ENCODE results near the gene MRPL50.

Gene MRPL50

DNA sequence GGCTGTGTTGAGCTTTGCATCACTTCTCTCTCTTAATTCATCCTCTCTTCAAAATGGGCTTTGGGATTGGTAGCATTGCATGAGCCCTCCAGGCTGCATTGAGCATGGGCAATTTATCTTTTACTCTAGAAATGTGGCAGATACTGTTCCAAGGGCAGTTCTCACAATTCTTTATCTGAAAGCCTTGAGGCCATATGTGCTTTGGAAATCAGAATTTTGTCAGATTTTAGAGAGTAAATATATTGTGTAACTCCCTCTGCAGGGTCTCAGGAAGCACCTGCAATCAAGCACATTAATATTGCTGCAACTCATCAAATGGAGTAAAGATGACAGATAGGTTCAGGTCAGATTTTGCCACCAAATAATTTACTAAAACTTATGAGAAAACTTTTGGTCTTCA is 19.6 kb upstream of the MRPL50 start:
- Histone ChIP-seq H3K36me3 (ENCODE audit: control insufficient read depth, insufficient read depth, low read length) (no peaks in the 10 kb centered on the region), H3K27me3 (ENCODE audit: control insufficient read depth, insufficient read depth, low read length) (no peaks in the 10 kb centered on the region), H3K4me3 (ENCODE audit: low read depth, low read length) (no peak overlapping the region), H3K9me3 (ENCODE audit: control insufficient read depth, insufficient read depth, low read depth, low read length) (no peaks in the 10 kb centered on the region), H3K9ac (ENCODE audit: low read length) (no peak overlapping the region), H3K4me1 (ENCODE audit: control insufficient read depth, insufficient read depth, low read length) (no peaks in the 10 kb centered on the region), H3K27ac (ENCODE audit: low read depth, low read length) (no peak overlapping the region)

DNA sequence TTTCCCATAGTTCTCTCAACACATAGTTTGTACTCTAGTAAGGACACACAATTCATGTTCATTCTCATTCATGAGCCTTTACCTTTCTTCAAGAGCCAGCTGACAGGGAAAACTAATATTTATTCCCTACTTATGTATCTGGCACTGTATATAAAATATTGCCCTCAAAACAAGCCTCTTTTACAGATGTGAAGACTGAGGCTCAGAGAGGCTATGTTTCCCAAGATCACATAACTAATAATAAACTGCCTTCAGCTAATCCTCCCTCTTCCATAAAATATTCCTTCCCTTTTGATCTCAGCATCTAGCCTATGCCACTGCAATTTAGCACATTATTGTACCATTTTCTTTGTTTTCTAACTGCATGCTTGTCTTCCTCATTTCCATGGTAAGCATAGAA is 19.0 kb upstream of the MRPL50 start:
- Histone ChIP-seq H3K27me3 (ENCODE audit: control insufficient read depth, insufficient read depth, low read length) (no peaks in the 10 kb centered on the region), H3K36me3 (ENCODE audit: control insufficient read depth, insufficient read depth, low read length) (no peaks in the 10 kb centered on the region), H3K4me3 (ENCODE audit: low read depth, low read length) (no peak overlapping the region), H3K9me3 (ENCODE audit: control insufficient read depth, insufficient read depth, low read depth, low read length) (no peaks in the 10 kb centered on the region), H3K4me1 (ENCODE audit: control insufficient read depth, insufficient read depth, low read length) (no peaks in the 10 kb centered on the region), H3K27ac (ENCODE audit: low read depth, low read length) (no peak overlapping the region), H3K9ac (ENCODE audit: low read length) (no peak overlapping the region)

DNA sequence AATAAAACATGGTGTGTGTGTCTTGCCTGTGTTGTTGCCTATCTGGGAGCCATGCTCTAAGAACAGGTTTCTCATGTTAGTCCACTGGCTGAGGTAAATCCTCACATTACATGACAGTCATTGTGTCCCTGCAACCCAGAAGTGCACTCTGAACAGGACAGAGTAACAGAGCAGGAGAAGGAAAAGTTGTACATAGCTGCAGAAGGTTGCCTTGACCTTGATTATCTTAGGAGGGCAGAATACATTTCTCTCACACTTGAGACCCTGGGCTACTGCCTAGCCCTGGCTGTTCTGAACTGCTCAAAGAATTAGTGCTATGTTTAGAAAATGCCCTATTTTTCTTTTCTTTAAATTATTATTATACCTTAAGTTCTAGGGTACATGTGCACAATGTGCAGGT is 17.2 kb upstream of the MRPL50 start:
- Histone ChIP-seq H3K9me3 (ENCODE audit: control insufficient read depth, insufficient read depth, low read depth, low read length) (peaks cover 4% of the 10 kb centered on the region; the same call in 1 of the 2 replicates), H3K9ac (ENCODE audit: low read length) (no peak overlapping the region), H3K36me3 (ENCODE audit: control insufficient read depth, insufficient read depth, low read length) (peaks cover 3% of the 10 kb centered on the region; the same call in 1 of the 2 replicates), H3K4me1 (ENCODE audit: control insufficient read depth, insufficient read depth, low read length) (no peaks in the 10 kb centered on the region), H3K27me3 (ENCODE audit: control insufficient read depth, insufficient read depth, low read length) (no peaks in the 10 kb centered on the region), H3K4me3 (ENCODE audit: low read depth, low read length) (no peak overlapping the region), H3K27ac (ENCODE audit: low read depth, low read length) (no peak overlapping the region)

DNA sequence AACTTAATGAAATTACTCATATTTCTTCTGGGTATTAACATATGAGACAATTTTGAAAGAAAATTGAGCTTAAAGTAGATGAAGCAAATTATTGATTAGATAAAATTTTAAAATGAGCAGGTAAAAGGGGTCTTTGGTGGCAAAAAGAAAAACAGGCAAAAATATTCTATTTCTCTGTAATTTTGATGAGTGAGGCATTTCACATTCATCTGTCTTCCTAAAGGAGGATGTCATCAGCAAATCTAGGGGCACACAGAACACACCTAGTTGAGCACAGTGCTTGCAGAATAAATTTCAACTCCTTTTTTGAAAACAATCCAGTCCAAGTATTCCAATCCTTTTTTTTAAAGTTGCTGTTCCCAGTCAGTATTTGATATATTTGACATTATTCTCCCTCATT is 16.4 kb upstream of the MRPL50 start:
- no peaks in the 10 kb centered on the region for H3K27me3 ChIP-seq (ENCODE audit: control insufficient read depth, insufficient read depth, low read length)
- no peak overlapping the region for H3K27ac ChIP-seq (ENCODE audit: low read depth, low read length)
- H3K9me3 ChIP-seq (ENCODE audit: control insufficient read depth, insufficient read depth, low read depth, low read length): peaks cover 10% of the 10 kb centered on the region
- no peaks in the 10 kb centered on the region for H3K4me1 ChIP-seq (ENCODE audit: control insufficient read depth, insufficient read depth, low read length)
- no peak overlapping the region for H3K9ac ChIP-seq (ENCODE audit: low read length)
- H3K36me3 ChIP-seq (ENCODE audit: control insufficient read depth, insufficient read depth, low read length): peaks cover 7% of the 10 kb centered on the region
- no peak overlapping the region for H3K4me3 ChIP-seq (ENCODE audit: low read depth, low read length)

DNA sequence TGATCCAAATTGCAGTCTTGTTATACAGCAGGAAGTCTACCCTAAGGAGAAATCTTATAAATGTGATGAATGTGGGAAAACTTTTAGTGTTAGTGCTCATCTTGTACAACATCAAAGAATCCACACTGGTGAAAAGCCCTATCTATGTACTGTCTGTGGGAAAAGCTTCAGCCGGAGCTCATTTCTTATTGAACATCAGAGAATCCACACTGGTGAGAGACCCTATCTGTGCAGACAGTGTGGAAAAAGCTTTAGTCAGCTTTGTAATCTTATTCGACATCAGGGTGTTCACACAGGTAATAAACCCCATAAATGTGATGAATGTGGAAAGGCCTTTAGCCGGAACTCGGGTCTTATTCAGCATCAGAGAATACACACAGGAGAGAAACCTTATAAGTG is 10.7 kb upstream of the MRPL50 start:
- no peaks in the 10 kb centered on the region for H3K27me3 ChIP-seq (ENCODE audit: control insufficient read depth, insufficient read depth, low read length)
- H3K4me1 ChIP-seq (ENCODE audit: control insufficient read depth, insufficient read depth, low read length): no peaks in the 10 kb centered on the region
- H3K36me3 ChIP-seq (ENCODE audit: control insufficient read depth, insufficient read depth, low read length): peaks cover 63% of the 10 kb centered on the region
- H3K9me3 ChIP-seq (ENCODE audit: control insufficient read depth, insufficient read depth, low read depth, low read length): peaks cover 39% of the 10 kb centered on the region
- no peak overlapping the region for H3K27ac ChIP-seq (ENCODE audit: low read depth, low read length)
- H3K4me3 ChIP-seq (ENCODE audit: low read depth, low read length): no peak overlapping the region
- no peak overlapping the region for H3K9ac ChIP-seq (ENCODE audit: low read length)

DNA sequence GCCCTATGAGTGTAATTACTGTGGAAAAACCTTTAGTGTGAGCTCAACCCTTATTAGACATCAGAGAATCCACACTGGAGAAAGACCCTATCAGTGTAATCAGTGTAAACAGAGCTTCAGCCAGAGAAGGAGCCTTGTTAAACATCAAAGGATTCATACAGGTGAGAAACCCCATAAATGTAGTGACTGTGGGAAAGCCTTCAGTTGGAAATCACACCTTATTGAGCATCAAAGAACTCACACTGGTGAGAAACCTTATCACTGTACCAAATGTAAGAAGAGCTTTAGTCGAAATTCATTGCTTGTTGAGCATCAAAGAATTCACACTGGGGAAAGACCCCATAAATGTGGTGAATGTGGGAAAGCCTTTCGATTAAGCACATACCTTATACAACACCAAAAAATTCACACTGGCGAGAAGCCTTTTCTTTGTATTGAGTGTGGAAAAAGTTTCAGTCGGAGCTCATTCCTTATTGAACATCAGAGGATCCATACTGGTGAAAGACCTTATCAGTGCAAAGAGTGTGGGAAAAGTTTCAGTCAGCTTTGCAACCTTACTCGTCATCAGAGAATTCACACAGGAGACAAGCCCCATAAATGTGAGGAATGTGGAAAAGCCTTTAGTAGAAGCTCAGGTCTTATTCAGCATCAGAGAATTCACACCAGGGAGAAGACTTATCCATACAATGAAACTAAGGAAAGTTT is 10.1 kb upstream of the MRPL50 start:
- peaks cover 42% of the 10 kb centered on the region for H3K9me3 ChIP-seq (ENCODE audit: control insufficient read depth, insufficient read depth, low read depth, low read length)
- no peak overlapping the region for H3K4me3 ChIP-seq (ENCODE audit: low read depth, low read length)
- no peak overlapping the region for H3K27ac ChIP-seq (ENCODE audit: low read depth, low read length)
- peaks cover 69% of the 10 kb centered on the region for H3K36me3 ChIP-seq (ENCODE audit: control insufficient read depth, insufficient read depth, low read length)
- no peak overlapping the region for H3K9ac ChIP-seq (ENCODE audit: low read length)
- no peaks in the 10 kb centered on the region for H3K4me1 ChIP-seq (ENCODE audit: control insufficient read depth, insufficient read depth, low read length)
- H3K27me3 ChIP-seq (ENCODE audit: control insufficient read depth, insufficient read depth, low read length): no peaks in the 10 kb centered on the region

DNA sequence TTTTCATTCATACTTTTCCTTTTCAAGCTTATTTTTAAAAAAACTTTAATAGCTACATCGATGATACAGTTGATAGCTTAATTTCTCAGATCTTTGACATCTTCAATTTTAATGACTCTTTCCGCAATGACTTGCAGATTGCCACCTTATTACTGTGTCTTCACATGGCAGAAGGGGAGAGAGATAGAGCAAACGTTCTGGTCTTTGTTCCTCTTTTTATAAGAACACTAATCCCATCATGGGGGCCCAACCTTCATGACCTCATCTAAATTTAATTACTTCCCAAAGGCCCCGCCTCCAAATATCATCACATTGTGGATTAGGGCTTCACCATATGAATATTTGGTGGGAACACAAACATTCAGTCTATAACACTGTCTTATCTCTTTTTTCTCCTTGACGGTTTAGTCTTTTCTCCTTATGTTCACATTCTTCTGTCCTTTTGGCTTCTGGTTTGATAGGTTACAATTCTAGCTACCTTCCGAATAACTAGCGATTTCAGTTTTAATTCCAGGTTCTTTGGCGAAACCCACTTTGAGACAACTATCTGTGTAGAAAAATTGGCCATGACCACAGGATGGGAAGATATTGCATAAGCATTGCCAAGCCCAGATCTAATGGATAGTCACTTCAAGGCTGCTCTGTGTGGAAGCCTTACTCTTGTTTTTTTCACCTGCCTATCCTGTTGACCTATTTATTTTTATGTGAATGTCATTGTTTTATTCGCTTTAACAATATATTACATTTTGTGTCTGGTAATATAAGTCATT is 5.3 kb upstream of the MRPL50 start:
- Histone ChIP-seq H3K27me3 (ENCODE audit: control insufficient read depth, insufficient read depth, low read length) (no peaks in the 10 kb centered on the region), H3K4me1 (ENCODE audit: control insufficient read depth, insufficient read depth, low read length) (no peaks in the 10 kb centered on the region), H3K36me3 (ENCODE audit: control insufficient read depth, insufficient read depth, low read length) (peaks cover 86% of the 10 kb centered on the region), H3K9me3 (ENCODE audit: control insufficient read depth, insufficient read depth, low read depth, low read length) (peaks cover 21% of the 10 kb centered on the region), H3K4me3 (ENCODE audit: low read depth, low read length) (no peak overlapping the region), H3K27ac (ENCODE audit: low read depth, low read length) (no peak overlapping the region), H3K9ac (ENCODE audit: low read length) (no peak overlapping the region)

DNA sequence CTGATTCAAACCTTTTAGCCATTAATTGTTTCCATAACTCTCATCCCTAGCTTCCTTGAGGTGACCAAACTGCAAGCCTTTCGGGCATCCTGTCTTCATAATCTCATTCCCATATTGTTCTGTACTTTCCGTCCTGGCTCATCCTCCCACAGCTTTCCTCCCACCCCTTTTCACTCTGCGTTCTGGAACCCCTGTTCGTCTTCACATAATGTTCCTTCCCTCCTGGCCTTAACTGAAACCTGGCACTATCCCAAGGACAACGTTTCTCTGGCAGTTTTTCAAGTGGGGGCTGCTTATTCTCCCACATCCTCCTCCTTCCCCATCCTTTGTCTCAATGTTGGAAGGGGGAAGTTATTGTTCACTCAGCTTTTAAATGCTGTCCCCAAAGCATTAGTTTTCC is 1.7 kb upstream of the MRPL50 start:
- peak overlapping the region; percentile 14; the same call in 1 of the 2 replicates for H3K4me3 ChIP-seq (ENCODE audit: low read depth, low read length)
- no peaks in the 10 kb centered on the region for H3K27me3 ChIP-seq (ENCODE audit: control insufficient read depth, insufficient read depth, low read length)
- peaks cover 10% of the 10 kb centered on the region; the same call in 1 of the 2 replicates for H3K9me3 ChIP-seq (ENCODE audit: control insufficient read depth, insufficient read depth, low read depth, low read length)
- H3K27ac ChIP-seq (ENCODE audit: low read depth, low read length): no peak overlapping the region
- H3K36me3 ChIP-seq (ENCODE audit: control insufficient read depth, insufficient read depth, low read length): peaks cover 69% of the 10 kb centered on the region
- H3K4me1 ChIP-seq (ENCODE audit: control insufficient read depth, insufficient read depth, low read length): no peaks in the 10 kb centered on the region
- no peak overlapping the region for H3K9ac ChIP-seq (ENCODE audit: low read length)

DNA sequence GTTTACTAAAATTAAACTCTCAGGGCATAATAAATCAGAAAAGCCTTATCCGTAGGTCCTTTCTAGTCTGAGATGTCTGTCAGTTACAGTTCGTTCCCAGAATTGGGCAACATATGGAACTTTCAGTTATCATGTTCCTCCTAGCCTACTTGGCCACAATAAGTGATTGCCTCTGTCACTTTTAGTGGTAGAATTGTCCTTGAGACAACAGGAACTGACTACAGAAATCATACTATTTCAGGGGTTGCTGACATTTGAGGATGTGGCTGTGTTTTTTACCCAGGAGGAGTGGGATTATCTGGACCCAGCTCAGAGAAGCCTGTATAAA is 1.2 kb upstream of the MRPL50 start:
- Histone ChIP-seq H3K27me3 (ENCODE audit: control insufficient read depth, insufficient read depth, low read length) (no peaks in the 10 kb centered on the region), H3K9ac (ENCODE audit: low read length) (peak overlapping the region; percentile 60), H3K4me1 (ENCODE audit: control insufficient read depth, insufficient read depth, low read length) (no peaks in the 10 kb centered on the region), H3K36me3 (ENCODE audit: control insufficient read depth, insufficient read depth, low read length) (peaks cover 69% of the 10 kb centered on the region), H3K27ac (ENCODE audit: low read depth, low read length) (no peak overlapping the region; the same call in 1 of the 2 replicates), H3K9me3 (ENCODE audit: control insufficient read depth, insufficient read depth, low read depth, low read length) (peaks cover 13% of the 10 kb centered on the region; the same call in 1 of the 2 replicates), H3K4me3 (ENCODE audit: low read depth, low read length) (peak overlapping the region; percentile 99)

DNA sequence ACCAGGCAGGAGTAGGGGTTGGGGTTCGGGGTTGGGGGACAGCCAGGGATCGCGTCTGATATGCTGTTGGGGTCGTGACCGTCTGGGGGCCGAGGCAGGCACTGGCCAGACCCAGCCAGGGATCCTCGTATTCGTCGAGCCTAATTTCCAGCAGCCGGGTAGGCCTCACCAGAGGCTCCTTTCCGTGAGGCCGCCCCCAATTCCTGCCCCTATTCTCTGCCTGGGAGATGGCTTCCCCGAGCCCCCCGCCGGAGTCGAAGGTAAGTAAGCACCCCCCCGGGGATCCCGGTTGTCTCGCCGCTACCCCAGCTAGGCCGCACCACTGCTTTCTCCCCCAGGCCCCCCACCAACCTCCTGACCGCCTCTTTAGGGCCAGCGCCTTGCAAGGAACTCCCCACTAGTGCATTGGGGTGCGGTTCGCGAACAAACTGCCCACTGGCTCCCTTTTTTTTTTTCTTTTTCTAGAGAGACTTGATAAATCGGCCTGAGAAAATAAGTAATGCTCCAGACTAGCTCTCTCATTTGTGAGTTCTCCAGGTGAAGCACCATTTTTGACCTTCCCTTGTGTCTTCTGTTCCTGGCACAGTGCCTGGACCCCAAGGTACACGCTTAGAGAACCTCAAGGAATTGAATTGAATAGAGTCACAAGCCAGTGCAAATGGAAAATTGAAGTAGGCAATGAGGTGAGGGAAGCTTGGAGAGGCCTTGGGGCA is 668 bp upstream of the MRPL50 start:
- H3K9ac ChIP-seq (ENCODE audit: low read length): peak overlapping the region; percentile 60
- H3K4me3 ChIP-seq (ENCODE audit: low read depth, low read length): peak overlapping the region; percentile 99
- H3K9me3 ChIP-seq (ENCODE audit: control insufficient read depth, insufficient read depth, low read depth, low read length): peaks cover 18% of the 10 kb centered on the region
- peak overlapping the region; percentile 4; the same call in 1 of the 2 replicates for H3K27ac ChIP-seq (ENCODE audit: low read depth, low read length)
- H3K36me3 ChIP-seq (ENCODE audit: control insufficient read depth, insufficient read depth, low read length): peaks cover 69% of the 10 kb centered on the region
- H3K27me3 ChIP-seq (ENCODE audit: control insufficient read depth, insufficient read depth, low read length): no peaks in the 10 kb centered on the region
- H3K4me1 ChIP-seq (ENCODE audit: control insufficient read depth, insufficient read depth, low read length): no peaks in the 10 kb centered on the region

DNA sequence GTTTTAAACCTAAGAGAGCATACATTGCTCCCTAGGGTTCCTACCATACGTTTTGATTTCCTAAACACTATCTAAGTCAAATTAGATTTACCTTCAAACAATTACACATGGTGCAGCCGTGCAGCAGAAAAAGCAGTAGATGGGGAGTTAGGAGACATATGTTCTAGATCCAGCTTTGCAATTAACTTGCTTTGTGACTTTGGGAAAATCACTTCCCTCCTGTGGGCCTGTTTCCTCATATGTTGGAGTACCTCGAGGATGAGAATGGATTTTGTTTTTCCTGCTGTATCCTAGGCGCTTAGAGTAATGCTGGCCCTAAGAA is 711 bp downstream of the MRPL50 start:
- Histone ChIP-seq H3K9ac (ENCODE audit: low read length) (peak overlapping the region; percentile 94), H3K27me3 (ENCODE audit: control insufficient read depth, insufficient read depth, low read length) (no peaks in the 10 kb centered on the region), H3K4me3 (ENCODE audit: low read depth, low read length) (peak overlapping the region; percentile 99), H3K9me3 (ENCODE audit: control insufficient read depth, insufficient read depth, low read depth, low read length) (peaks cover 27% of the 10 kb centered on the region), H3K4me1 (ENCODE audit: control insufficient read depth, insufficient read depth, low read length) (no peaks in the 10 kb centered on the region), H3K36me3 (ENCODE audit: control insufficient read depth, insufficient read depth, low read length) (peaks cover 65% of the 10 kb centered on the region), H3K27ac (ENCODE audit: low read depth, low read length) (peak overlapping the region; percentile 75)

Data from HUES6 (cell line).